Activated CD8-positive, alpha-beta memory T cell treated with anti-CD3 and anti-CD28 coated beads, Interleukin-2, amount 10 ng/mL, durations not matched to agents 7 days and 5 days (primary cell): ENCODE results near the gene FOXF1. TPM values are rescaled to one million over a fixed set of nuclear protein-coding genes. Genes with fewer than 3 reads are reported as not detected.

Source experiments
- ATAC-seq: fragments of 150-1000 bp; cut with Tn5 transposase; one replicate; pipeline ENCODE4 v1.10.0; 2021; ENCODE audit warnings: moderate library complexity
- CTCF ChIA-PET: fragments of 350-600 bp; sonication (Branson Sonifier 250); formaldehyde crosslinking; loops from one replicate; lab custom pipeline; 2021; ENCODE audit warnings: antibody characterized with exemption; lab: Charles Lee
- DNase-seq: peaks from one replicate; pipeline ENCODE4 v3.0.0-alpha.2; 2020
- H3K27ac Mint-ChIP-seq: one replicate; pipeline ENCODE4 v1.8.0; 2021; ENCODE audit warnings: mild to moderate bottlenecking, mixed read lengths
- H3K27me3 Mint-ChIP-seq: one replicate; pipeline ENCODE4 v1.8.0; 2021; ENCODE audit warnings: mixed read lengths
- H3K36me3 Mint-ChIP-seq: one replicate; pipeline ENCODE4 v1.8.0; 2021; ENCODE audit warnings: mild to moderate bottlenecking, mixed read lengths
- H3K4me1 Mint-ChIP-seq: one replicate; pipeline ENCODE4 v1.8.0; 2021; ENCODE audit warnings: mixed read lengths
- H3K4me3 Mint-ChIP-seq: one replicate; pipeline ENCODE4 v1.8.0; 2021; ENCODE audit warnings: mild to moderate bottlenecking, moderate library complexity, mixed read lengths
- H3K9me3 Mint-ChIP-seq: one replicate; pipeline ENCODE4 v1.8.0; 2022; ENCODE audit warnings: low read depth, mixed read lengths
- total RNA-seq, 2 experiments: library from RNA; stranded (reverse); gene quantifications; one replicate each; pipeline ENCODE4 v1.2.3, GENCODE V29; 2021

Gene FOXF1
- total RNA-seq, 2 experiments from 2014 or later = not detected

DNA sequence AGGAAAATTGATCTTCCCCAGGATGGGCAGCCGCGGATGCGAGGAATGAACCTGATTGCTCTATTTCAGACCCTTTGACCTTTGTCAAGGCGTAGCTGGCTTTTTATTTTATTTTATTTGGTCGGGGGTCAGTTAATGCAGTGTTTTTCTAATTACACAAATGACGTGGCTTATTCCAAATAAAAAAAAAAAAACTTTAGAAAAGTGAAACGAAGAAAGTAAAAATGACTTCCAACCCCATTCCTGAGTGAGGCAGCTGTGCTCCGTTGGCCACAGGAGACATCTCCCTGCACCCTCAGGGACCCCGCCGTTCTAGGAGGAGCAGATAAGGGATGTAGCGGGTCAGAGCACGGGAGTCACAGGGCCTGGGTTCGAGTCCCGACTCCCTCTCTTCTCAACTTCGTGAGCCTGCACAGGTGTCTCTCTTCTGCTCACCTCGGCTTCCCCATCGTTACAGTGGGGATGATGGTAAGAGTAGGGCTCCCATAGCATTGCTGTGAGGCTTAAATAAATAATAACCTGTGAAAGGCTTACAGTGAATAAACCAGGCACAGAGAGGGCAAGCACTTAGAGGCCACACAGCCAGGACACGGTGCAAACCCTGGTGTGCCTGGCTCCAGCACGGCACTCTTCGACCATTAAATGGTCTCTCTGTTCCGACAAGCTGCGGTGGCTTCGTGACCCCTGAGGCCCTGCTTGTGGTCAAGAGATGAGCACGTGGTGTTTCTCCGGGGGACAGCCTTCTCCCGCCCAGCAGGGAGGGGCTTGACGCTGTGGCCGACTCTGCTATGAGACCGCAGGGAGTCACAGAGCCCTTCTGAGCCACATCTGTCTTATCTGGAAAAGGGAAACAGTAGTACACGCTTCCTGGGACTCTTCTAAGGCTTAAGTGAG is 10.2 kb downstream of the FOXF1 start:
- CTCF ChIA-PET = interaction anchor here (0.9 to 1.6 kb wide), 4 partner anchors 13 to 699 kb away, joined by 3 to 6 read pairs (median 3); no protein-coding TSS in a partner anchor
- no peak for DNase-seq
- Mint-ChIP-seq H3K27me3 (peaks cover 58% of the 10 kb centered on the region), H3K36me3 (no peaks in the 10 kb centered on the region), H3K4me1 (peaks cover 3% of the 10 kb centered on the region), H3K4me3 (no peak overlapping the region), H3K9me3 (no peaks in the 10 kb centered on the region), H3K27ac (no peak overlapping the region)
- no peak for ATAC-seq

DNA sequence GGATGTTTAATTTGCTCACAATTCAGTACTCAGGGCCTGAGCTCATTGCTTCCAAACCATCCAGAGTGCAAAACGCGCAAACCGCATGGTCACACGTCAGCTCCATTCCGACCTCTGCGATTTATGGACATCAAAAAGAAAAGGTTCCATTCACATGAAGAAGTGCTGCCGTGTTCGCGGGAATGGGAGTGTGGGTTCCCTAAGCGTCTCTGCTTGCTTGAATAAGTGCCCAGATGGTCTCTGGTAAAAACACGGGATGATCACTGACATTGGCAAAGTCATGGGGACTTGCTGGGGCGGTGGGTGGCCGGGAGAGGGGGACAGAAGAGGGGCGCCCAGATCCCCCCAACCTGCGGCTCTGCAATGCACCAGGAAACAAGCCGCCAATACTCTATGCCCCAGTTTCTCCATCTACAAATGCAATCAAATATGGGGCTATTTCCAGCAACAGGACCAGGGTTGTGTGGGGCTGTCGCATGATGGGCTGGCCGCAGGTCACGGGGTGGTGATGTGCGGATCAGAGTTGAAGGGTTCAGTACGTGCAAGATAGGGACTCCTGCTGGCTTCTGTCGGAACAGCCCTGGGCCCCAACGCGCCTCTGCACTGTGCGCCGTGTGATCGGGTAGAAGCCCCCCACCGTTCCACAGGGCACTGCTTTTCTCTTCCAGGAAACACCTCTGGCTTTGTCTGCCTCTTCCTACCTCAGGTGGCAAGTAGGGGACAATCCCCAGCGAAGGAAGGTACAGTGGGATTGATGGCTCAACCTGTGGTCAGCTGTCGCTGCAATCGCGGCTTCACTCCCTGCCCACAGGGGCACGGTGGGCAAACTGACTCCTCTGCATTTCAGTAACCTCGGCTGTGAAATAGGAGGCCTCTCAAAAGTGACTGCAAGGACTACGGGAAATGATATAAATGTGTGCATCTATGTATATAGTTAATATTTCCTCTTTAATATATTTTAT is 11.2 kb downstream of the FOXF1 start:
- H3K27ac Mint-ChIP-seq = no peak overlapping the region
- H3K27me3 Mint-ChIP-seq = peaks cover 49% of the 10 kb centered on the region
- H3K9me3 Mint-ChIP-seq = no peaks in the 10 kb centered on the region
- DNase-seq (no peak), ATAC-seq (no peak)
- CTCF ChIA-PET = no interaction called here
- no peak overlapping the region for H3K4me3 Mint-ChIP-seq
- H3K36me3 Mint-ChIP-seq = no peaks in the 10 kb centered on the region
- H3K4me1 Mint-ChIP-seq = peaks cover 3% of the 10 kb centered on the region

DNA sequence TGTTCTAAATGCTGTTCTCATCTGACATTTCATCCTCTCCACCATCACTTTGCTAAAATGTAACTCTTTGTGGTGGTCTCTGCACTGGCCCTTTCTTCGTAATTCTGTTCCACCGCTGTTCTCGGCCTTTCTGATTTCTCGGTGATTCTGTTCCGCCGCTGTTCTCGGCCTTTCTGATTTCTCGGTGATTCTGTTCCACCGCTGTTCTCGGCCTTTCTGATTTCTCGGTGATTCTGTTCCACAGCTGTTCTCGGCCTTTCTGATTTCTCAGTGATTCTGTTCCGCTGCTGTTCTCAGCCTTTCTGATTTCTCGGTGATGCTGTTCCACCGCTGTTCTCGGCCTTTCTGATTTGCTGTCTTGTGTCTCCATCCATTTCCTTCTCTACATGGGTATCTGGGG is 12.3 kb downstream of the FOXF1 start:
- Mint-ChIP-seq H3K9me3 (no peaks in the 10 kb centered on the region), H3K4me3 (no peak overlapping the region), H3K27me3 (peaks cover 39% of the 10 kb centered on the region), H3K36me3 (no peaks in the 10 kb centered on the region), H3K27ac (no peak overlapping the region), H3K4me1 (peaks cover 3% of the 10 kb centered on the region)
- DNase-seq (no peak), ATAC-seq (no peak)
- CTCF ChIA-PET = no interaction called here

DNA sequence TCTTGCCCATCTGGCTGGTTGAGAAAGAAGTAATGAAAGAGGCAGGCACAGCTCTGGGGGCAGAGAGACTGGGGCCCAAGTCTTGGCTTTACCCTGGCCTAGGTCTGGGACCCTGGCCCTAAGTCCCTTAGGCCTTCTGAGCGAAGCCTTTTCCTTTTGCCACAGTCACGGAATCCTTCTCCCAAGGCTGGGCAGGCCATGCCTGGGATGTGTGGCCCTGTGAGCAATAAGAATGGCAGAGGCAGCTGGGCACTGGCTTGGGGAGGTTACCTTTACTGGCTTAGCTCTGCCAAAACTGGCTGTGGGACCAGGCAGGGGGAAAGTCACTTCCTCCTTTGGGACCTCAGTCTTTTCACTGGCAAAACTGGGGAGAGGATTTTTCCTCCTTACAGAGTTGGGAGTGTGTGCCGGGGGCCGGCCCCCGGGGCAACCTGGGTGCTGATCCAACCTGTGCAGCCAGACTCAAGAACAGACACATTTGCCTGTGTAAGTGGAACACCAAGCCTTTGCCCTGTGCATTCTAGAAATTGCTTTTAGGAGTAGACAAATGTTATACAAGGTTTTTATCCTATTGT is 12.9 kb downstream of the FOXF1 start:
- Mint-ChIP-seq H3K27me3 (peaks cover 33% of the 10 kb centered on the region), H3K9me3 (no peaks in the 10 kb centered on the region), H3K4me3 (no peak overlapping the region), H3K27ac (no peak overlapping the region), H3K4me1 (peaks cover 3% of the 10 kb centered on the region), H3K36me3 (no peaks in the 10 kb centered on the region)
- DNase-seq (no peak), ATAC-seq (no peak)
- CTCF ChIA-PET = no interaction called here

- CTCF ChIA-PET = no interaction called here
- no peak overlapping the region for H3K4me3 Mint-ChIP-seq
- DNase-seq = no peak
- H3K27me3 Mint-ChIP-seq = peaks cover 26% of the 10 kb centered on the region
- no peaks in the 10 kb centered on the region for H3K9me3 Mint-ChIP-seq
- ATAC-seq = no peak
- no peak overlapping the region for H3K27ac Mint-ChIP-seq
- H3K36me3 Mint-ChIP-seq = no peaks in the 10 kb centered on the region
- H3K4me1 Mint-ChIP-seq = peaks cover 3% of the 10 kb centered on the region
Measured at GRCh38 chr16:86524029-86524428, 13.7 kb downstream of the FOXF1 start.

DNA sequence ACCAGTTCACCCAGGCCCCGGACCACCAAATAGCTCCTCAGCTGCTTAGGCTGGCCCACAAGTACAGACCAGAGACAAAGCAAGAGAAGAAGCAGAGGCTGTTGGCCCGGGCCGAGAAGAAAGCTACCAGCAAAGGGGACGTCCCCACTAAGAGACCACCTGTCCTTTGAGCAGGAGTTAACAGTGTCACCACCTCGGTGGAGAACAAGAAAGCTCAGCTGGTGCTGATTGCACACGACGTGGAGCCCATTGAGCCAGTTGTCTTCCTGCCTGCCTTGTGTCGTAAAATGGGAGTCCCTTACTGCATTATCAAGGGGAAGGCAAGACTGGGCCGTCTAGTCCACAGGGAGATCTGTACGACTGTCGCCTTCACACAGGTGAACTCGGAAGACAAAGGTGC is 15.4 kb downstream of the FOXF1 start:
- Mint-ChIP-seq H3K27ac (no peak overlapping the region), H3K36me3 (peaks cover 2% of the 10 kb centered on the region), H3K9me3 (no peaks in the 10 kb centered on the region), H3K4me1 (no peaks in the 10 kb centered on the region), H3K27me3 (peaks cover 16% of the 10 kb centered on the region), H3K4me3 (no peak overlapping the region)
- no peak for ATAC-seq
- no peak for DNase-seq
- CTCF ChIA-PET = interaction anchor here (2.5 kb wide), 1 partner anchor 8 kb away, joined by 7 read pairs; no protein-coding TSS in a partner anchor

DNA sequence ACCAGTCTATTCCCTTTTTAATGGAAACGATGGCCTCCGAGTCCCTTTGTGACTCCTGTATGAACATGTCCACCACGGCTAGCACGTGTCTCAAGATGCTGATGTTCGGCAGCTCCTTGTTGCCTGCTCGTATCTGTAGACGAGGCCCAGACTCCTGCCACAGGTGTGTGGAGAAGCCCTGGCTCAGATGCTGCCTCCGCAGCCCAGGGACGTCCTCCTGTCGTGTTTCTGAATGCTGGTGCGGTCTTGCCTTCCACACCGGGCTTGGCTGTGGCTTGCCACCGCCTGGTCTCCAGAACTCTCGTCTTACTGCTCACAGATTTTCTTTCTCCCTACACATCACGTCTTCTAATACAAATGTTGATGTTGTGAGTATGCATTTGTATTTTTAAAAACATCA is 17.0 kb downstream of the FOXF1 start:
- no peak overlapping the region for H3K4me3 Mint-ChIP-seq
- peaks cover 5% of the 10 kb centered on the region for H3K27me3 Mint-ChIP-seq
- no peak overlapping the region for H3K27ac Mint-ChIP-seq
- peaks cover 2% of the 10 kb centered on the region for H3K36me3 Mint-ChIP-seq
- no peak for DNase-seq
- ATAC-seq = no peak
- H3K9me3 Mint-ChIP-seq = no peaks in the 10 kb centered on the region
- CTCF ChIA-PET = interaction anchor here (2.5 kb wide), 1 partner anchor 10 kb away, joined by 7 read pairs; no protein-coding TSS in a partner anchor
- no peaks in the 10 kb centered on the region for H3K4me1 Mint-ChIP-seq

GRCh38 chr16:86528061-86528929 is 18.0 kb downstream of the FOXF1 start:
- H3K4me1 Mint-ChIP-seq = no peaks in the 10 kb centered on the region
- H3K27me3 Mint-ChIP-seq = peaks cover 2% of the 10 kb centered on the region
- no peak overlapping the region for H3K27ac Mint-ChIP-seq
- no peak for DNase-seq
- H3K4me3 Mint-ChIP-seq = no peak overlapping the region
- peaks cover 2% of the 10 kb centered on the region for H3K36me3 Mint-ChIP-seq
- no peaks in the 10 kb centered on the region for H3K9me3 Mint-ChIP-seq
- CTCF ChIA-PET = interaction anchor here (2.5 kb wide), 1 partner anchor 11 kb away, joined by 7 read pairs; no protein-coding TSS in a partner anchor
- no peak for ATAC-seq

GRCh38 chr16:86529160-86529559 is 18.8 kb downstream of the FOXF1 start:
- Mint-ChIP-seq H3K27me3 (no peaks in the 10 kb centered on the region), H3K27ac (no peak overlapping the region), H3K4me3 (no peak overlapping the region), H3K9me3 (no peaks in the 10 kb centered on the region), H3K4me1 (no peaks in the 10 kb centered on the region), H3K36me3 (peaks cover 2% of the 10 kb centered on the region)
- DNase-seq (no peak), ATAC-seq (no peak)
- CTCF ChIA-PET = no interaction called here

- CTCF ChIA-PET = no interaction called here
- Mint-ChIP-seq H3K4me3 (no peak overlapping the region), H3K4me1 (no peaks in the 10 kb centered on the region)
Measured at GRCh38 chr16:86530251-86531190, 20.2 kb downstream of the FOXF1 start.

GRCh38 chr16:86531191-86531545 is 20.8 kb downstream of the FOXF1 start:
- Mint-ChIP-seq H3K4me3 (no peak overlapping the region), H3K9me3 (no peaks in the 10 kb centered on the region), H3K36me3 (peaks cover 2% of the 10 kb centered on the region), H3K4me1 (no peaks in the 10 kb centered on the region), H3K27ac (no peak overlapping the region), H3K27me3 (no peaks in the 10 kb centered on the region)
- ATAC-seq (no peak), DNase-seq (no peak)
- CTCF ChIA-PET = no interaction called here

More at GRCh38 chr16:86530251-86531190, 20.2 kb downstream of the FOXF1 start:
- no peaks in the 10 kb centered on the region for H3K27me3 Mint-ChIP-seq
- H3K27ac Mint-ChIP-seq = no peak overlapping the region
- H3K36me3 Mint-ChIP-seq = peaks cover 2% of the 10 kb centered on the region
- no peak for DNase-seq
- no peak for ATAC-seq
- H3K9me3 Mint-ChIP-seq = no peaks in the 10 kb centered on the region
